Caki2 (cell line): ENCODE measurements around the gene P2RY2. TPM values are rescaled to one million over a fixed set of nuclear protein-coding genes. Genes with fewer than 3 reads are reported as not detected.
A peak's percentile ranks its signal among the peaks of the same experiment; 100 is the strongest.

Source experiments
- DNase-seq: peaks from one replicate; pipeline ENCODE4 v3.0.0-alpha.2; 2015; ENCODE audit warnings: low read depth
- in situ Hi-C: cut with HindIII; loops from 2 replicates; pipeline ENCODE4 v1.10.0; 2016; ENCODE audit warnings: low sequenced_read_pairs, low pct_unique_long_range_greater_than_20kb, mixed read lengths
- total RNA-seq: library from RNA; depleted of rRNA; stranded (reverse); fragments of >200 nt; shearing (Covaris generic); gene quantifications from 2 replicates; pipeline ENCODE4 v1.2.3, GENCODE V29; 2014; ENCODE audit warnings: low replicate concordance; rRNA removed

P2RY2 gene
- 0.47 TPM in 1 of 2 replicates, not detected in the other for total RNA-seq

DNA sequence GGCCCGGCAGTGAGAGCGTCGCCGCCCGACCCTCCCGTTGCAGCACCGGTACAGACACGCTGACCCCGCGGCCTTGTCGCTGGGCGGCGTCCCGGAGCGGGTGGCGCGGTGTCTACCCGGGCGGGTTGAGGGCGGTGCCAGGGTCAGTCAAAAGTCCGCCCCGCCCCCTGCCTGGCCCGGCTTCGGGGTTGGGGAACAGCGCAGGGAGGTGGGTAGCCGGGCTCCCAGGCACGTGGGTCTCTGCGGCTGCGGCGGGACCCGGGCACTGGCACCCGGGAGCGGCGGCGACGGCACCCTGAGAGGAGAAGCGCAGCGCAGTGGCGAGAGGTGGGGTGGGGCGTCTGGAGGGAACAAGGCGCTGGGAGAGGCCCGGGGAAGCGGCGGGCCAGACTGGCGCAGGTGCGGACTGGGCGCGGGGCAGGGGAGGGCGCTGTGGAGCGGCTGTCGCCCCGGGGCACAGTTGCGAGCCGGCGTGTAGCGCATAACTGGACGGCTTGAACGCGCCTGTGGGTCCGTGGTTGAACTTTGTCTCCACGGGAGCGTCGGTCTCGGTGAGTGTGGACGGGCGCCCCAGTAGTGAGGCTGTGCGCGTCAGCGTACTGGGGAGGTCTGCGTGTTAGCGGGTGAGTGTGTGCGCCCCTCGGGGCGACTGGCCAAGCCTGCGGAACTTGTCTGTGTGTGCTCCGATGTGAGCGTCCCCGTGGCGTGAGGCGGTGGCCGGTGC is at the start of gene P2RY2:
Gene P2RY2, plus strand, starts transcription at position 176 of the 724 bp plus-strand sequence. CDS start 15,879 bp downstream, outside the sequence.
- peak; percentile 63 for DNase-seq
- in situ Hi-C loops, result no loop called here

DNA sequence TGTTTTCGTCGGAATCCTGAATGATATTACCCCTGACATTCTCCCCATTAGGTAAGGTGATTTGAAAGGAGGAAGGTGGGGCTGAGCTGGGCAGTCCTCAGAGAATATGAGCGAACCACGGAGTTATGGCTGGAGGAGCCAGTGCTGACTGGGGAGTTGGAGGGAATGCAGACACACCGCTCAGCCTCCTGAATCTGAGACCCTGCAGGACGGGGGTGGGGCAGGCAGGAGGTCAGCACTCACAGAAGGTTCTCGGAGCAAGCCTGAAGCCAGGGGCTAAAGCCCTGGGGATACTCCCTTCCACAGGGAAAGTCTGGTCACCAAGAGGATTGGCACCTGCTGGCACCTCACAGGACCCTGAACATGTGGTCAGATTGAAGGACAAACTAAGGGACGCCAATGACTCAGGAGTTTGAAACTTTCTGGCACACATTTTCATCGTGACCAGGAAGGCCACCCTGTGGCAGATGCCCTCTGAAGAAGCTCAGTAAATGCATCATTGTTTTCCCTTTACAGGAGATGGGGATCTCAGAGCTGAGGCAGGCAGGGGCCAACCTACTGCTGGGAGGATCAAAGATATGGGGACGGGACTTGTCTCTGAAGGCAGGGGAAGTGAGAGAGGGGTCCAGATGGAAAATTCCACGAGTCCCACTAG is 49.0 kb upstream of the P2RY2 start:
- no peak for DNase-seq
- in situ Hi-C loops, result no loop called here

DNA sequence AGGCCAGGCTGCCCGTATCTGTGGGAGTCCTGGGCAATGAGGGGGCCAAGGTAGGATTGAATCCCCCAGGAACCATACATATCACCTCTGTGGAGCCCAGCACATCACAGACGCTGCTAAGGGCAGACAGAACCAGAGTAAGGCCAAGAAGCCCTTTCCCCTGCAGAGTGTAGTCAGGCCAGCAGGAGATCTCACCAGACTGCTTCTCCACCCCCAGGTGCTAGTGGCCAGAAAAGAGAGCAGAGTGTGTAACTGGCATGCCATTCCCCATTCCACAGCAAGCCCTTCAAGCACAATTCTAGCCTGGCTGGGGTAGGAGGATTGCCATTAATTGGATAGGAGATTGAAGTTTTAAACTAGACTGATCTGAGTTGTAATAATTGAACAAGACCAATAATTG is 47.9 kb upstream of the P2RY2 start:
- DNase-seq, result no peak
- in situ Hi-C loops, result no loop called here

DNA sequence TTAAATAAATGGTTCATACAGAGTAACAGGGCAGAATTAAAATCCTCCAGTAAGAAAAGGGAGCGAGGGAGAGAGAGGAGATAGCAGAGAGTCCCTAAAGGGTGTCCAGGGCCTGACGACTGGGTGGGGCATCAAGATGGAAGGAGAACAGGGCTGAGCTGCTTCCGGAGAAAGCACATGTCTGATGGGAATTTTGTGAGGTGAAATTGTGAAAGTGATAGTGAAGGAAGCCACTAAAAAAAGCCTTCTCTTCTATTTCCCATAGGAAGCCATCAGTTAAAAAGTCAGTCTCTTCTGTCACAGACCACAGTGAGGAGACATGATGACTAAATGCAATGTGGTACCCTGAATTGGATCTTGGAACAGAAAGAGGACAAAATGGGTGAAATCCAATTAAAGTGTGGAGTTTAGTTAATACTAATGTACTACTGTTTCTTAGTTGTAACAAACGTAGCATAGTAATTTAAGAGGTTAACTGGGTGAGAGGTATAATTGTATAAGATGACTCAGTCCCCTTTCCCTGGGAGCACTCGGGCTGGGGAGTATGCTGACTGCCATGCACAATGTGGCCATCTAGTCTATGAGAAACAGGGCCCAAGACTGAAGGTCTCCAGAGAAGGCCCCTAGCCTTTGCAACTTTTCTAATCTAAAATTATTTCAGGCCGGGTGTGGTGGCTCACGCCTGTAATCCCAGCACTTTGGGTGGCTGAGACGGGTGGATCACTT is 46.5 kb upstream of the P2RY2 start:
- no peak for DNase-seq
- in situ Hi-C loops, result no loop called here

DNA sequence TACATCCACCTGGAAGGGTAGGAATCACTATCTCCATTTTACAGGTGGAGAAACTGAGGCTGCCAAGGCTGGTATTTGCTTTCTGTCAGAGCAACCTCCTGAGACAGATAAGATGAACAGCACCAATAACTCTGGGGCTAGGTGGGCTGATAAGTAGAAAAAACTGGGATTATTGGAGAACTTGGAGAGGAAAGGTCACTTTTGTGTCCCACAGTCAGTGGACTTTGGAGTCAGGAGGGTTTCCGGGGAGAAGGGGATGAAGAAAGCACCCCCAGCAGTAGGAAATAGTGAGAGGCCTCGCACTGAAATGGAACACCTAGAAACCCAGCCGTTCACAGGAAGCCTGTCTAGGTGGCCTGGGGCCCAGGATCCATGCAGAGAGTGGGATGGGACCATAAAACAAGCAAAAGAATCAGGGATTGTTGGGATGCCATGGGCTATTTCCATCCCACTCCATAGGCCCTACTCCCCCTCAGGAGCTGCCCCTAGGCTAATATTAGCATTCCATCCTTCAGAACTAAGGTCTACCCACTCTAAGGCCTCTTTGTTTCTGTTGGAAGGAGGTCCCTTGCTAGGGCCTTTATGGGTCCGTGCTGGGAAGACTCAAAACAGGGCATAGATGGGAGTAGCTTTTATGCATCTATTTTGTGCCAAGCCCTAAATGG is 45.0 kb upstream of the P2RY2 start:
- no peak for DNase-seq
- in situ Hi-C loops, result no loop called here

DNA sequence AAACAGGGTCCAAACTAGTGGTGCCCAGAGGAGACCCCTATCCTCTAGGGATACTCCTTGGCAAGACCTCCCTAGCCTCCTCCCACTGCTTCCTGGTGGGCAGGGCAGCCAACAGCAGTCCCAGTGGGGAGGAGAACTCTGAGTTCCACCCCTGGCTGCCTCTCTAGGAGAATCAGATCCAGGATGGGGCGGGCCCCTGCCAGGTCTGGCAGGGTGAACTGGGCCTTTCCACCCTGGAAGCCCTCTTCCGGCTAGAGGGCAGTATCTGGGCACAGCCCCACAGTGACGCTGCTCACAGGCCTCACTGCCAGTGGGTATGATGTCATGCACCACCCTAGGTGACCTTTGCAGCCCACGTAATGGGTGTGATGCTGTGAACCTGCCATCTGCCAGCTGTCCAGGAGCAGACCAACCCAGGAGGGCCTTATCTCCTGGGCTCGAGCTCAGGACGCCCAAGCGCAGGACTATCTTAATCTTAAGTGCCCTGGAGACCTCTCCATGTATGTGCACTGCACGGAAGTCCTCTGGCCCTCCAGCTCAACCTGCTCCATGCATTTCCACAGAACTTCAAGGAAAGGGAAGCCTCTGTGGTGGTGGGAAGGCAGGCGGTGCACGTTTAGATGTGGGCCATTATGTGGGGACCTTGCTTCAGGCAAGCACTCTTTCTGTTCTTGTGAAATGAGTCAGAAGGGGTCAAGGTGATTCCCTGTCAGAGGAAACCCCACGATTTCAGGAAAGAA is 44.2 kb upstream of the P2RY2 start:
- no peak for DNase-seq
- in situ Hi-C loops, result no loop called here

DNA sequence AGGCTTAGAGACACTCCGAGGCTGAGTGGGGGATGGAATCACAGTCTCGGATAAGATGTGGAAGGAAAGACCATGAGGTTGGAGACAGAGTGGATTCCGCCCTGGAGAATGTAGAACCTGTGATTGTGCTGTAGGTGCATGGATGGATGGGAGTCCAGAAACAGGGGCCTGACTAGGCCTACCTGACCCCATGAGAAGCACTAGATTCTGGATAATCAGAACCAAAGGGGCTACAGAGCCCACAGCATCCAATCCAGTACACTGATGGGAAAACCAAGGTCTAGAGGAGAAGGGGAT is 43.6 kb upstream of the P2RY2 start:
- DNase-seq, result no peak
- in situ Hi-C loops, result no loop called here

DNA sequence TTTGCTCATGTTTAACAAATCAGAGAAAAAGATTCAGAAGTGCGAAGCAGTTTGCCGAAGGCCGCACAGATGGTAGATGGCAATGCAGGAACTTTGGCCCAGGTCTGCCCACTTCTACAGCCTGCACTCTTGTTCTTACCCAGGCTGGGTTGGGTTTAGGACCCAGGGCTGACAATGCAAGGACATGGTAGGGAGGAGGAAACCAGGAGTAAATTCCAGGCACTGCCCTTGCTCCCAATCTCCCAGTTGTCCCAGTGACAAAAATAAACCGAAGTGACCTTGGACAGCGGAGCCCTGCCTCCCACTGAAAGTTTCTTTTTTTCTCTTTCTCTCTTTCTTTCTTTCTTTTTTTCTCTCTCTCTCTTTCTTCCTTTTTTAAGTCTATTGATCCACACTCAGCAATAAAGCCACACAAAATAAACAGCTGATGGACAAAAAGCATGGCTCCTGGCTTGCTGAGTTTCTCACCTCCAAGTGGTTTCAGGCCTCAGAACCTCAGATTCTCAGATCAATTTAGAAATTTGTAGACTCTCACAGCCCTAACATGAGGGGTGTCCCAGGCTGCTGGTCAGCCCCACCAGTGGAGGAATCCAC is 42.4 kb upstream of the P2RY2 start:
- DNase-seq, result no peak
- in situ Hi-C loops, result no loop called here

DNA sequence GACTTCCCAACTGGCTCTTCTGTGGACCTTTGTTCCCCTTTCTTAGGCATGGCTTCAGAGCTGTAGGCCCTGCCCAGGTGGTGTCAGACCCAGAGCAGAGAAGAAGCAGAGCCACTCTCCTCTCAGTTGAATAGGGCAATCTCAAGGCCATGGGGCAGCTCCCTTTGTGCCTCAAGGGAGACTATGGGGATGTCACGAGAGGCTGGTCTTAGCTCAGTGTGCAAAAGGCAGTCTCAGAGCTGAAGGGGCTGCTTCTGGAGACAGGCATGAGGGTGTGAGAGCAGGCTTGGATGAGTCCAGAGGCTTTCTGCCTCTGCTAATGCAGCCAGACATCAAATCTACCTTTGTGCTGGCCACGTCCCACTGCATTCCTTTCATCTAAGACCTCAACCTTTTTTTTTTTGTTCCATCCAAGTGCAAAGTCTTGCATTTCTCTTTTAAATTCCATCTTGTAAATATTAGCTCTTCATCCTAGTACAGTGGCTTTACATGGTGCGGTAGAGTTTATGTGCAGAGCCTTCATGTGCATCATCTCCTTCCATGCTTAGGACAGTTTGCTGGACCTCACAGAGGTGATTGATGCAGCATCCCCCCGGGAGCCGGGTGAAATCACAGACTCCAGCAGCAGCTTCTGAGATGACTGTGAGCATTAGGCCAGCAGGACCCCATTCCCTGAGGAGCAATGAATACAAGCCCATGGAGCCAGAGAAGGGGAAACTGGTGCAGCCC is 41.8 kb upstream of the P2RY2 start:
- in situ Hi-C loops, result no loop called here
- DNase-seq, result no peak

DNA sequence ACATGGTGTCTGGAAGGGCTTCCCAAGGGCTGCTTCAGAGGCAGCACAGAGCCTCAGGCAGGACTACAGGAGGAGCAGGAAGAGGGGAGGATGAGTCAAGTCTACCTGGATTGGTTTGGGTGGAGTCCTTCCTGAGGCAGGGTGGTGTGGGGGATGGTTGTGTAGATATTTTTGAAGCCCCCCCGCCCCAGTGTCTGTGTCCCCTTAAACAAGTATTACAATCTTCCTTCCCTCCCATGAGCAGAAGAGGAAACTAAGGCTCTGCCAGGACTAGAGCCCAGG is 41.3 kb upstream of the P2RY2 start:
- in situ Hi-C loops, result no loop called here
- no peak for DNase-seq

DNA sequence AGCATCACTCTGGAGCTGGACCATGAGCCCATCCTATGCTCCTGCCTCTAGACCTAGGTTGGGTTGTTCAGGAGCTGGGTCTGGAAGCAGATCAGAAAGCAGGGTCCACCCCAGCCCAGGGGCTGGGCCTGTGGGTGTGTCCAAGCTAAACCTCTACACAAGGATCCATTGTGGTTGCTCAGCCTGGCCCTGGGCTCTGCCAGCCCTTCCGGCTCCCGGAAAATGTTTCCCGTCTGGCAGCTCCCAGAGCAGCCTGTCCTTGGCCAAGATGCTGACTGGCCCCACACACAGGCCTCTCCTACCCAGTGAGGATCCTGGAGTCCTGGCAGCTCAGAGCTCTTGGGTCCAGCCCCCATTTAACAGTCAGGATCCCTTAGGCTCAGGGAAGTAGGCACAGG is 40.7 kb upstream of the P2RY2 start:
- in situ Hi-C loops, result no loop called here
- DNase-seq, result no peak

DNA sequence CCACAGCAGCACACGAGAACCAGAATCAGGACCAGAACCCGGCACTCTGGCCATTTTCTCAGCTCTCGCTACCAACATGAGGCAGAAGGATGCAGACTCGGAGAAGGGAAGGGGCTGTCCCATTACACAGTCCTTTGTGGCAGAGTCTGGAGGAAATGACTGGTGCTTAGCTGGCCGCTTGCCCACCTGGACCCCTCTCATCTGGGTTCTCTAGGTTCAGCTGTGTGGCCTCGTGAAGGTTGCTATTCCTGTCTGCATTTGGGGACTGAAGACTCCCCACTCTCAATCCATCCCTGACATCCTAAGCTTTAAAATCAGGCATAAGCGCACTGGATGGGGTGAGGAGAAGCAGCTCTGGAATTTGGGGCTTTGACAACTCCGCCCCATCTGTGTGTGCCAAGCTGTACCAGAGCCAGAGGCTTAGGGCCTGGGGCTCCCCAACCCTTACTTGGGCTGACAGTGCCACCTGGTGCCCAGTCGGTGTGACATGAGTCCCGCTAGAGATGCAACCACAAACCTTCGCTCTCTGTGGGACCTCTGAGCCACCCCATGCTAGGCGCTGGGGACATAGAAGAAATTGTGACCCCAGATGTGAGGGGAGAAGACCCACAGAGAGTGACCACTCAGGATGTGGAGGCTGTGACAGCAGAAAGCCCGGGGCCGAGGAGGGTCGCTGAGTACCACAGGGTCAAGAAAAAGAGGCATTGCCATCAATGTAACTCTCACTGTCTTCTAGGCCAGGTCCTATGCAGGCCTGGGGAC is 40.1 kb upstream of the P2RY2 start:
- in situ Hi-C loops, result no loop called here
- DNase-seq, result no peak

DNA sequence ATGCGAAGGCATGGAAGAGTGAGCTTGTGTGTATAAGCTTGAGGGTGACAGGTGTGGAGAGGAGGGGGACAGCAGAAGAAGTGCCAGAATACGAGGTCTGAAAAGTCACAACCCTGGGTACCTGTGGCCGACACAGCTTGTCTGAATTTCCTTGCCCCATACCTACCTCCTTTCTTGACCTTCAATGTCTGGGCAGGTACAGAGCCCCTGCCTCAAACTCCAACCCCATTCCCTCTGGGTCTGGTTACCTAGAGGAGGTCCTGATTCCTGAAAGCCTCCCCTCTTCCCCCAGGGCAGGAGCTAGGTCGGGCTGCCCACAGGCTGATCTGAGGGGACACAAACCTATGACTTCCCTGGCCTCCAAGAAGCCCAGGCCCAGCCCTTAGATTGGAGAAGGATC is 39.4 kb upstream of the P2RY2 start:
- in situ Hi-C loops, result no loop called here
- DNase-seq, result no peak

DNA sequence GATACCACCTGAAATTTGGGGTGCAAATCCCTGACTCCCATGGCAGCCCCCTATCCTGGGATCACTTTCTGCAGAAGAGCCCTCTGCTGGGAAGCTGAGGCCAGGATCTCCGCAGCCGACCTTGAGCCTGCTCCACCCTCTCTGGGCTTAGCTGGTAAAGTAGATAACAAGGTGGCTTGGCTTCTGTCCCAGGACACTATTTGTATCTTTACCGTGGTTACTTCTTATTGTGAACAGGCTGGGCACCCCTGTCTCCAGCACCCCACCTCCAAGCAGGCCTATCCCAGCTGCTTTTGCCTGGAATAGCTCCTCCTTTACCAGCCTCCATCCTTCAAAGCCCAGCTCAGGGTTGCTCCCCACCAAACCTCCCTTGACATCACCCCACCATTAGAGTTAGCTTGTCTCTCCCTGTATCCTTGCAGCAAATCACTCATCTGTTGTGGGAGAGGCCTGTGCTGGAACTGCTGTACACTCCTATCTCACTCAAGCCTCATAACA is 35.2 kb upstream of the P2RY2 start:
- in situ Hi-C loops, result no loop called here

DNA sequence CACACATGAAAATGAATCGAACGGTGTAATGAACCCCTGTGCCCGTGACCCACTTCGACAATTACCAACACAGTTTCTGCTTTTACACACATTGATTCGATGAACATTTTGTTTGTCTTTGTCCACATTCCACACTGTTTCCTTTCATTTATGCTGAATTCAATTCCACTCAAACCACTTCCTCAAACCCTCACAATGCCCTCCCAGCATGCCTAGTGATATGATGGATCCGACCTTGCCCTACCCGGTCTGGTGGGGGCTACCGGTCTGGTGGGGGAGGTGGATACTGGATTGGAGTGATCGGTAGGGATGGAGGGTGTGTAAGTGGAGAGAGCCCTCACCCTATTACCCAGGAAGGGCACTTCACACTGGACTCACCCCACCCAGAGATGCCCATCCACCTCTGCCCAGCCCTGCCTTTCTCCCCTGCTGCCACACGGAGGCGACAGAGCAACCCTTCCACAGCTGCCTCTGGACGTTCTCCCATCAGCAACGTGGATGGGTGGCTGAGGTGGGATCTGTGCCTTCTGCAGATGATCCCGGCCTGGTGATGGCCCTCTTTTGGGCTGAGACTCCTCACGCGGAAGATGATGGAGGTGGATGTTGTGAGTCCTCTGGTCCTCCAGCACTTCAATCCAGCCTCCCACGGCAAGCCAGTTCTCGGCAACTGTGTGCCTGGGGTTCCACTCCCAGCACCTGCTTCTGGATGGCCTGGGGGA is 33.0 kb upstream of the P2RY2 start:
- in situ Hi-C loops, result no loop called here
- peak; percentile 43 for DNase-seq

More for the DNA sequence above, 35.2 kb upstream of the P2RY2 start:
- DNase-seq, result no peak

DNA sequence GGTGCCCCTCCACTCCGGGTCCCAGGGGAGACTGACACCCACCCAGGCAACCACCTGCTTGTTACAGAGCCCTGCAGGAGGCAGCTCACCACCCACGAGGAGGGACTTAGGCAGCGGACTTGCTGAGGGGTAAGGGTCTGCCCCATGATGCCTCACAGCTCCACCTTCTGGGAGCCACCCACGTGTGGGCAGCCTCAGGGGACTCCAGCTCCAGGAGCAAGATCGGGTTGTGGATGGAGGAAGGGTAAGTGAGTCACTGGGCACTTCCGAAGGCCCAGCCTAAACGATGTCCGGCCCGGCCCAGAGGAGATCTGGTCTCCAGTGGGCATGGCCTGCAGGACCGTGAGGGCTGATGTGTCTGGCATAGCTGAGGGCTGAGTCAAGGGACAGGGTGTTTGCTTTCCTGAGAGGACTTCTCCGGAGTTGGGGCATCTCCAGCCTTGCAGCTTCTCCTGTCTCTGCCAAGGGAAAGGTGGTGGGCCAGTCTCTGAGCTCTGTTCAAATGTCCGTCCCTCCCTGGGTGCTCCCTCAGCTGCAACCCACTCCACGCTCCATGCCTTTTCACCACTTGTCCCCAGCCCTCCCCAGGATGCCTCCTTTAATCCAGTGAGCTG is 32.3 kb upstream of the P2RY2 start:
- DNase-seq, result no peak
- in situ Hi-C loops, result no loop called here
